ENCODE results near the gene TRAF3. TPM values are rescaled to one million over a fixed set of nuclear protein-coding genes. Genes with fewer than 3 reads are reported as not detected.

TRAF3 gene
- polyA plus RNA-seq, 1 donor from 2014 or later, result 35.3 TPM

DNA sequence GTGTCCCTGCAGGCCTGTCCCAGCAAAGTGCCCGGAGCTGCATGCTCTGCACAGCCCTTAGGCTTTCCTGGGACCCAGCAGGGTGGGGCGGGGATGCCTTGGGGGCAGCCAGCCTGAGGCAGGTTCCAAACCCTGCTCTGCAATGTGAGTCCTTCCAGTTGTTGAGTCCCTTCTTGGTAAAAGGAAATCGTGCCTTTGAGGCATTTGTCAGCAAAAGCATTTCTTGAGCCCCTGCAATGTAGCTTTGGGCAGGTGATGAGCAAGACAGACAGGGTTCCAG lies 38.1 kb upstream of the TRAF3 start:
- H3K36me3 Mint-ChIP-seq, result peaks cover 6% of the 10 kb centered on the region
- no peak overlapping the region for H3K27ac Mint-ChIP-seq
- peaks cover 0 to 4% (median 0%) of the 10 kb centered on the region in 3 donors for H3K9me3 Mint-ChIP-seq
- no peak overlapping the region for H3K4me3 Mint-ChIP-seq
- no peaks in the 10 kb centered on the region for H3K27me3 Mint-ChIP-seq
- no peaks in the 10 kb centered on the region for H3K4me1 Mint-ChIP-seq

DNA sequence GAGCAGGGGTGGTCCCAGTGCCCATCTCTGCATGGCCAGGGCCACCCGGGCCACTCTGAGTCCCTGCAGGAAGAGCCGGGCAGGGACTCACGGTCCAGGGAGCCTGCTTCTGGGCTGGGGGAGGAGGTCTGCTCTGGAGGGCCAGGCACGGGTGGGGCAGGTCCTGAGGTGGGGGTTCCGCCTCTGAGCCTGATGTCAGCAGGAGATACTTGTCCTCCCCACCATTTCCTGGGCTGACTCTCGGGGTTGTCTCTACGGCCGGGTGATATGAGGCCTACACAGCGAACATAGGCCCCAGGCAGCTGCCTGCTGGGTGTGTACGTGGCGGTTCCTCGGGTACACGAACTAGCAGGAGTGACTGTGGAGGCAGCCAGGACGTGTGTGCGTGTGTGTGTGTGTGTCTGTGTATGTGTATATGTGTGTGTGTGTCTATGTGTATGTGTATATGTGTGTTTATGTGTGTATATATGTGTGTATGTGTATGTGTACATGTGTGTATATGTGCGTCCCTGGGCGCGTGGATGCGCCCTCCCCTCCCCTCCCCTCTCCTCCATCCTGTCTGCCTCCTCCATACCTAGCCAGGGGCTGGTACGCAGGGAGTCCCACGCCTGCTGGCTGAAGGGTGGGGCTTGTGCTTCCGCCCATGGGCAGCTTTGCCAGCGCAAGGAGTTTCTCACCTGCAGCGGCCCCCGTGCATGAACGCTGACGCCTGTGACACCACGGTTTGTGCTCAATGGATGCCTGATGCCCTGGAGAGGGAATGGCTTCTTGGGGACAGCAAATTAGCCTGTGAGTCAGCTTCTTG lies 30.4 kb upstream of the TRAF3 start:
- H3K4me3 Mint-ChIP-seq, result no peak overlapping the region
- H3K36me3 Mint-ChIP-seq, result peaks cover 3% of the 10 kb centered on the region
- H3K27ac Mint-ChIP-seq, result no peak overlapping the region
- H3K27me3 Mint-ChIP-seq, result no peaks in the 10 kb centered on the region
- H3K4me1 Mint-ChIP-seq, result peaks cover 0 to 2% (median 0%) of the 10 kb centered on the region in 3 donors
- peaks cover 0 to 3% (median 0%) of the 10 kb centered on the region in 3 donors for H3K9me3 Mint-ChIP-seq

DNA sequence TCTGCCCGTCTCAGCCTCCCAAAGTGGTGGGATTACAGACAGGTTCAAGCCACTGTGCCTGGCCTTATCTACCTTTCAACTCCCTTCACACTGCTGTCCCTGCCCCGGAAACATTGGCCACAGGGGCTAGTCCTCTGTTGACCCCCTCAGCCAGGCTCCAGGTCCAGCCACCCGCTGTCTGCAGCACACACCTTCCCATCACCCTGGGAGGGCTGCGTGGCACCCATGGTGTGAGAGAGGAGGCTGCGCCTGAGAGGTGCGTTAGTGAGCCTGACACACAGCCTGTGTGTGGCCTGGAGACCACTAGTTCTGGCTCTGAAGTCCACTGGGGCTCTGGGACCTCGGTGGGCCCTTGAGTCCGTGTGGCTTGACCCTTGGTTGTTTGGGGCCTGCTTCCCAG lies 28.4 kb upstream of the TRAF3 start:
- Mint-ChIP-seq H3K36me3 (peaks cover 2% of the 10 kb centered on the region), H3K4me1 (peaks cover 5 to 8% (median 6%) of the 10 kb centered on the region in 3 donors), H3K9me3 (no peaks in the 10 kb centered on the region), H3K4me3 (no peak overlapping the region), H3K27me3 (no peaks in the 10 kb centered on the region), H3K27ac (no peak overlapping the region)

DNA sequence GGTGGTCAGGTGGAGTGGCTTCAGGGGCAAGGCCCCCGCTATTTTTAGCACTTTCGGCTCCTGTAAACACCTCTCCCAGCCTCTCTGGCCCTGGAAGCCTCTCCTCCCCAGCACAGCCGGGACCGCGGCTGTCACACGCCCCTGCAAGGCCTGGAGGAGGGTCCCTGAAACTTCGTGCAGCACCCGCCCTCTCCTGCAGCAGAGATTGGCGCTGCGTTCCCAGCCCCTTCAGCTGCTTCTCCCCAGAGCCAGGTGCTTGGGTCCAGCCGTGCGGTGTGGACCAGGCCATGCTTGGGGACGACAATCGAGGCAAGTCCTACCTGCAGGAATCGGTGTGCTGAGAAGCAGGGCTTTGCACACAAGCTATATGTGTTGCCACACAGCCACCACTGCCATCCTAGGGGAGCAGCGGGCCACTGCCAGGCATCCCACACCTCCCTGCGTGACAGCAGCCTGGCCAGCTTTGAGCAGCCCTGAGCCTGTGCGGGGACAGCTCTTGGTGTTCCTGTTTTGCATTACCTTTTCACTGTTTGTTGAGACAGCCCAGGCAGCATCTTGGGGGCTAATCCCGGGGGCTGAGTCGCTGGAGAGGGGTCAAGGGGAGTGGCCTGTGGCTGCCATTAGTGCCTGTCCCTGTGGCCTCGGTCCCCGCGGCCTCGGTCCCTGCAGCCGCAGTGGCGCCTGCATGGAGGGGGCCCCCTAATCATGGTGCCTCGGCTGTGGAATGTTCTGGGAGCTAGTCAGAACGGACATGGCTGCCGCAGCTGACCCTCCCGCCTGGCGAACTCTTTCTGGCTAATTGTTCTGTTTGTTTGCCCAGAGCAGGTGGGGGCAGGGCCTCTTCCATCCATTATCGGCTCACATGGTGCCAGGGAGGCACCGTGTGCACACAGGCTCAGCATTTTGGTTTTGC lies 27.6 kb upstream of the TRAF3 start:
- no peaks in the 10 kb centered on the region for H3K9me3 Mint-ChIP-seq
- H3K4me1 Mint-ChIP-seq, result peaks cover 14 to 16% (median 14%) of the 10 kb centered on the region in 3 donors
- no peak overlapping the region for H3K4me3 Mint-ChIP-seq
- peaks cover 2% of the 10 kb centered on the region for H3K36me3 Mint-ChIP-seq
- H3K27me3 Mint-ChIP-seq, result no peaks in the 10 kb centered on the region
- H3K27ac Mint-ChIP-seq, result no peak overlapping the region

DNA sequence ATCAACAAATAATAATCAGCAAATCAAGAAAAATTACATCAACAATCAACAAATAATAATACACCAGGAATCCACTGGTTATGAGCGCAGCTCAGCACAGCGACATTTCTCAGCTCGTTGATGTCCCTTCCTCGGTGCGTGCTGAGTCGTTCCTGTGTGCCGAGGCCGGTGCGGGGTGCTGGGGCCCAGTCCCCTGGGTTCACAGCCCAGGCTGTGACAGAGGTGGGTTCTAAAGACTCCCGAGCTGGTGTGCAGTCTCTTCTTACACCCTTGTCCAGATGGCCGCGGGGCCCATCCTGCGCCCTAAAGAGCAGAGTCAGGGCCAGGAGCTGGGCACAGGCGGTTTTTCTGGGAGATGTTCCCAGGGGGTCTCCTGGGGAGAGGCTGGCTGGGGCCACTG lies 26.9 kb upstream of the TRAF3 start:
- H3K4me3 Mint-ChIP-seq, result no peak overlapping the region
- no peaks in the 10 kb centered on the region for H3K9me3 Mint-ChIP-seq
- H3K27me3 Mint-ChIP-seq, result no peaks in the 10 kb centered on the region
- no peak overlapping the region for H3K27ac Mint-ChIP-seq
- peaks cover 2% of the 10 kb centered on the region for H3K36me3 Mint-ChIP-seq
- peaks cover 20 to 23% (median 20%) of the 10 kb centered on the region in 3 donors for H3K4me1 Mint-ChIP-seq

DNA sequence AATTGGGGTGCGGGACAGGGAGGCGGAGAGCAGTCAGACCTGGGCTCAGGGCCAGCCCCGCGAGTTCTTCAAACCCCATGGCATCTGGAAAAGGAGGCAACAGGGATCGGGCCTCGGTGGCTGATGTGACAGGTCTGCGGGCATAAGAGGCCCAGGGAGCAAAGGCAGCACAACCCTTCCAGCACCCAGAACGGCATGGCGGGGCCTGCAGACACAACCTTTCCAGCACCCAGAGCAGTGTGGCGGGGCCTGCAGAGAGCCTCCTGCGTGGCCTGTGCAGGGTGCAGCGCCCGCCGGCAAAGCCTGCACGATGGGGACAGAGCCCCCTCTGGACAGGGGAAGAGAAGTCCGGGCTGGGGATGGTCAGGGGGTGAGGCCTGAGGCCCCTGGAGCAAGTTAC lies 26.2 kb upstream of the TRAF3 start:
- no peak overlapping the region for H3K27ac Mint-ChIP-seq
- H3K9me3 Mint-ChIP-seq, result no peaks in the 10 kb centered on the region

DNA sequence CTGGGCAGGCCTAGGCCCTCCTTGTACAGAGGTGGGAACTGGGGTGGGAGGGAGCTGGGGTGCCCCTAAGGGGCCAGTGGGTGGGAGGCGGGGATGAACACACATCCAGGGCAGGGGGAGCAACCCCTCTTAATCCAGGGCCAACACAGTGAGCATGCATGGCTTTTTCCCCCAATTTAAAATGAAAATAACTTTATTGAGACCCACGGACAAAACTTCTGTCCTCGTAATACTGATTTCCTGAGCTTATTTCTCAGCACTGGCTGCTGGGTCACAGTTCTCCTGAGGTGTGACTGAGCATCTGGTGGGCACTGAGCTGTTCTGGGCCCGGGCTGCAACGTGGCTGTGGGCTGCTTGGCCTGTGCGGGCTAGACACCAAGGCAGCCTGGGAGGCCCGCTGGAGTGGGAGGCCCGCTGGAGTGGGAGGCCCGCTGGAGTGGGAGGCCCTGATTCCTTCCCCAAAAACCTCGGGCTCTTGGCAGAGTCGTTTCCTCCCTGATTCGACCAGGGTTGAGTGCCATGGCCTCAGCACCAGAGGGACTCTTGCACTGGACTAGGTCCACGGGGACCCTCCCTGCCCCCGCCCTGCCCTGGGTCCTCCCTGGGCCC lies 24.9 kb upstream of the TRAF3 start:
- Mint-ChIP-seq H3K27me3 (no peaks in the 10 kb centered on the region), H3K27ac (no peak overlapping the region), H3K4me3 (no peak overlapping the region), H3K36me3 (peaks cover 2% of the 10 kb centered on the region), H3K9me3 (no peaks in the 10 kb centered on the region), H3K4me1 (peaks cover 20 to 25% (median 23%) of the 10 kb centered on the region in 3 donors)

More for the DNA sequence above, 26.2 kb upstream of the TRAF3 start:
- Mint-ChIP-seq H3K4me3 (peak overlapping the region in 1 of 4 donors; percentile 66), H3K27me3 (no peaks in the 10 kb centered on the region), H3K4me1 (peaks cover 20 to 25% (median 23%) of the 10 kb centered on the region in 3 donors), H3K36me3 (peaks cover 2% of the 10 kb centered on the region)

DNA sequence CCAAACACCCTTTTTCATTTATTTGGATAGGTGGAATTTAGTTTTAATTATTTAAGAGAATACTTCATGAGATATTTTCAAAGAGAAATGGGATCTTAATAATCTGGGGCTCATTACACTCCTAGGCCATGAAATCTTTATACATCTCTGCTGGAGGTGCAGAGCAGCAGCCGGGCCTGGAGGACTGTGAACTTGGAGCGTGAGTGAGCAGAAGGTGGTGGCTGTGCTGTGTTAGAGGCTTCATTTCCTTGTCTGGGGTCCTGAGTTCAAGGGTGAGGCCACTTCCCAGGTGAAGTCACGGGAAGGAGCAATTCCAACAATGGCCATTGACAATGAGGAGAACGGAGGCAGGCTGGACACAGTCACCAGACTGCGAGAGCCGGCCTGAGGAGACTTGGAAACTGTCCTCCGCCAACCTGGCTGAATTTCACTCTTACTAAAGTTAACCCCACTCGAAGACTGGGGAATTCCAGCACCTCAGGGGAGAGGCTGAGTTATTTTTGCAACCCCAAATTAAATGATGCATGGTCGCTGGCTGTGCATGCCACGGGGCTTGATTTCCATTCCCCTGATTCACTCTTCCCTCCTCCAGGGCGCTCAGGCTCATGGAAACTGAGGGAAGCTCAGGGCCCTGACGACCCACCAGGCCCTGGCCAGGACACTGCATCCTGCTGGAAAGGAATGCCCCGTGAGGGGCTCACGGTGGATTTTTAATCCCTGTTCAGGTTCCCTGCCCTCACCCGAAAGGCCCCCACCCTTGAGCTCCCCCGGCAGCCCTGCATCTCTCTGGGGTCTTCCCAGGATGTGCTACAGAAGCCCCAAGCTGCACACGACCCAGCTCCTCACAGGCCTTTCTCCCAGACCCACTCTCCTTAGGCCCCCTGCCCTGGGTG lies 22.6 kb upstream of the TRAF3 start:
- H3K4me3 Mint-ChIP-seq, result peak overlapping the region; percentile 6 to 87 (median 62)
- H3K27ac Mint-ChIP-seq, result peak overlapping the region in 1 of 3 donors; percentile 80
- peaks cover 2% of the 10 kb centered on the region for H3K36me3 Mint-ChIP-seq
- H3K9me3 Mint-ChIP-seq, result no peaks in the 10 kb centered on the region
- no peaks in the 10 kb centered on the region for H3K27me3 Mint-ChIP-seq
- peaks cover 31 to 35% (median 33%) of the 10 kb centered on the region in 3 donors for H3K4me1 Mint-ChIP-seq

DNA sequence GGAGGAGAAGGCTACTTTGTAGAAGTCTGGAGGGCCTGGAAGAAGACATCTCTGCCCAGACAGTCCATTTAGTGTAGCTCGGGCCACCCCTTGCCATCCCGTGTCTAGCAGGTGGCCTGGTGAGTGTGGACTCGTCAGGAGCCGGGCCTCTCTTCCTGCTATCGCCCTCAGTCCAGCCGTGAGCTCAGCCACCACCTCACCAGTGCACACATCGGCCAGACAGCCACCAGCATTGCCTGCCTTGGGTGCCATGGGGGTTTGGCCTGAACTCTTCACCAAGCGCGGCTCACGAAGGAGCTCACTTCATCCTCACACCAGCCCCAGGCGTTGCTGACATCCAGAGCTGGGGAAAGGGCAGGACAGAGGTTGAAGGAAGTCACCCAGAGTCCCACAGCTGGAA lies 19.6 kb upstream of the TRAF3 start:
- peak overlapping the region in 1 of 3 donors; percentile 64 for H3K27ac Mint-ChIP-seq
- H3K27me3 Mint-ChIP-seq, result no peaks in the 10 kb centered on the region
- peak overlapping the region in 2 of 4 donors; percentile 17 to 32 for H3K4me3 Mint-ChIP-seq

DNA sequence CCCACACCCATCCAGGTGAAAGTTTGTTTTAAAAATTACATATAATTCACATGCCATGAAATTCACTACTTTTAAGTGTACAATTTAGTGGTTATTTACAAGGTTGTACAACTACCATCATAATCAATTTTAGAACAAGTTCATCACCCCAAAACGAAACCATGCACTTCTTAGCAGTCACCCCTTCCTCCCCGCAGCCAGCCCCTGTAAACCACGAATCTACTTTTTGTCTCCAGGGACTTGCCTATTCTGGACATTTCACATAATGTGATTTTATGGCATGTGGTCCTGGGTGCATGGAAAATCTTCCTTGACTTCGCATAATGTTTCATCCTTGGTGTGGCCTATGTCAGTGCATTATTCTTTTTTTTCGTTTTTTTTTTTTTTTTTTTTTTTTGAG lies 19.2 kb upstream of the TRAF3 start:
- Mint-ChIP-seq H3K27ac (peak overlapping the region in 1 of 3 donors; percentile 64), H3K4me3 (peak overlapping the region in 2 of 4 donors; percentile 70 to 76), H3K9me3 (no peaks in the 10 kb centered on the region), H3K27me3 (no peaks in the 10 kb centered on the region), H3K4me1 (peaks cover 34 to 36% (median 35%) of the 10 kb centered on the region in 3 donors), H3K36me3 (no peaks in the 10 kb centered on the region)

More for the DNA sequence above, 19.6 kb upstream of the TRAF3 start:
- H3K9me3 Mint-ChIP-seq, result no peaks in the 10 kb centered on the region
- no peaks in the 10 kb centered on the region for H3K36me3 Mint-ChIP-seq
- peaks cover 34 to 36% (median 35%) of the 10 kb centered on the region in 3 donors for H3K4me1 Mint-ChIP-seq

DNA sequence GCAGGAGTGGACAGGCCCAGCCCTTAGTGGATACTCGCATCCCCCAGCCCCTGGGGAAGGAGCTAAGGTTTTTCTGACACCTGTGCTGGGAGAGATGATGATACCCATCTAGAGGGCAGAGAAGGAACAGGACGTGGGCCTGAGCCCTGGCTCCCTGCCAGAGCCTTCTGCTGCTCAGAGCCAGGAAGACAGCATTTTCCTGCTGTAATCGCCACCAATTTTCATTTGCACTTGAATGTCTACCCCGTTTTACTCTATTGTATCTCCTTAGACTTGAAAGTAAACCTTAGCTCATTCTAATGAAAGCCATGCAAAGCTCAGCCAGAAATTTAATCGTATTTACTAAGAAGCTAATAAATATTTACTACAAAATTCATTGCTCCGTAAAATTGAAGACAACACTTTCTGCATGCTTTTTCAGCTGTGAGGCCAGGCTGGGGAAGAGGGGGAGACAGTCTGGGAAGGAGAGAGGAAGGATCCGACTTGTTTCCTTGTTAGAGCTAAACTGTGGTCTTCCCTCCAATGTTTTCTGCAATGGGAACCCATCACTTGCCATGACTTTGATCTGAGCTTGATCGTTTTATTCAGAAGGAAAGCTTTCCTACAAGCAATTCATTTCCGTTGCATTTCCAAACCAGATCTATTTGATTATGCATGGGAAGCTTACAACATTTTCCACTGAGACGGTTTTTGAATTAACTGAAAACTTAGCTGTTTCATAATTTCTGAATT lies 17.6 kb upstream of the TRAF3 start:
- Mint-ChIP-seq H3K36me3 (no peaks in the 10 kb centered on the region), H3K27ac (peak overlapping the region in 2 of 3 donors; percentile 36 to 76), H3K27me3 (no peaks in the 10 kb centered on the region), H3K4me3 (no peak overlapping the region), H3K9me3 (no peaks in the 10 kb centered on the region), H3K4me1 (peaks cover 28 to 31% (median 30%) of the 10 kb centered on the region in 3 donors)

DNA sequence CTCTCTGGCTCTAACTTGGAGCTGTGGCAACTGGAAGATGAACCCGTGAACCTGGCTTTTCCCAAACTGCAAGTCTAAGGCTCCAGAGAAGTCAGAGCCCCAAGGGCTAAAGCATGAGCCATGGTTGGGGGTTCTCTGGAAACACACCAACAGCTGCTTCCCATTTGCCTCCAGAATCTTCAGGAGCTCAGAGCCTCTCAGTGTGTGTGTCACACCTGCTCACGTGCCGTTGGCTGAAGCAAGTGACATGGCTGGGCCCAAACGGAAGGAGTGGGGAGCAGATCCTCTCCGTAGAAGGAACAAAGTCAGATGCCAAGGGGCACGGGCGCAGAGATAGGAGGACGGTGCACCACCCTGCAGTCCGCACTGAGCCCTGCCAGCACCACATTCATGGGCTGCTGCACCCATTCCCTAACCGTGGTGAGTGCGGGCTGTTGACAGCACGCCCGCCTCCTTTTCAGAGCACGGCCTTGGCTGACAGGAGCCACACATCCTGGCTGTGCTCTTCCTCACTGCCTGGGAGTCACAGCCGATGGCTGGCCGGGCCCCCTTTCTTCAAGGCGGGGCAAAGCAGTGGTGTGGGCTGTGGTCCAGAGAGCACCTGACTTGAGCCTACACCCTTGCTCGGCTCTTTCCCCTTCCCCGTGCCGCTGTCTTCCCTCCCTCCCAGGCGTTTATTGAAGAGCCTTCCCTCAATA lies 16.6 kb upstream of the TRAF3 start:
- Mint-ChIP-seq H3K9me3 (no peaks in the 10 kb centered on the region), H3K4me3 (peak overlapping the region in 1 of 4 donors; percentile 54), H3K4me1 (peaks cover 20 to 30% (median 28%) of the 10 kb centered on the region in 3 donors), H3K27me3 (no peaks in the 10 kb centered on the region), H3K36me3 (no peaks in the 10 kb centered on the region), H3K27ac (peak overlapping the region in 2 of 3 donors; percentile 83 to 96)

DNA sequence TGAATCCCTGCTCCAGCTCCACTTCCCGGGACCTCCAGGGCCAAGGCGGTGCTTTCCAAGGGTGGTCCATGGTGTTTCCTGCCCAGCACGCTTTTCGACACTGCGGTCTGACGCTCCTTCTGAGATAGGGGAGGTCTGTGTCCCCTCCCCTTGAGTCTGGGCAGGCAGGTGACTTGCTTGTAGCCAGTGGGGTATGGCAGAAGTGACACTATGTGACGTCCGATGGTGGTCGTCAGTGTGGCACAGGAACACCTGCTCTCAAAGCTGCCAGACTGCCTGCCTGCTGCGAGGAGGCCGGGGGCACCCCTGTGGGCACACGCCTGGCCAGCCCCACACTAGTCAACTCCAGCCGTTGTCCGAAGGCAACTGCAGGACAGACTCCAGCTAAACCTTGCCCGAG lies 16.0 kb upstream of the TRAF3 start:
- no peaks in the 10 kb centered on the region for H3K9me3 Mint-ChIP-seq
- no peaks in the 10 kb centered on the region for H3K36me3 Mint-ChIP-seq
- peak overlapping the region in 1 of 4 donors; percentile 54 for H3K4me3 Mint-ChIP-seq
- no peaks in the 10 kb centered on the region for H3K27me3 Mint-ChIP-seq
- peaks cover 22 to 30% (median 28%) of the 10 kb centered on the region in 3 donors for H3K4me1 Mint-ChIP-seq
- peak overlapping the region in 2 of 3 donors; percentile 83 to 96 for H3K27ac Mint-ChIP-seq

Data from IgD-negative memory B cell (primary cell).